ENCODE measurements around the gene RPL7A. TPM values are rescaled to one million over a fixed set of nuclear protein-coding genes. Genes with fewer than 3 reads are reported as not detected.

Gene RPL7A
- polyA plus RNA-seq, 1 donor (not counting 4 experiments of a cell fraction or from before 2014, with no cell fraction given) = 2,684 TPM

DNA sequence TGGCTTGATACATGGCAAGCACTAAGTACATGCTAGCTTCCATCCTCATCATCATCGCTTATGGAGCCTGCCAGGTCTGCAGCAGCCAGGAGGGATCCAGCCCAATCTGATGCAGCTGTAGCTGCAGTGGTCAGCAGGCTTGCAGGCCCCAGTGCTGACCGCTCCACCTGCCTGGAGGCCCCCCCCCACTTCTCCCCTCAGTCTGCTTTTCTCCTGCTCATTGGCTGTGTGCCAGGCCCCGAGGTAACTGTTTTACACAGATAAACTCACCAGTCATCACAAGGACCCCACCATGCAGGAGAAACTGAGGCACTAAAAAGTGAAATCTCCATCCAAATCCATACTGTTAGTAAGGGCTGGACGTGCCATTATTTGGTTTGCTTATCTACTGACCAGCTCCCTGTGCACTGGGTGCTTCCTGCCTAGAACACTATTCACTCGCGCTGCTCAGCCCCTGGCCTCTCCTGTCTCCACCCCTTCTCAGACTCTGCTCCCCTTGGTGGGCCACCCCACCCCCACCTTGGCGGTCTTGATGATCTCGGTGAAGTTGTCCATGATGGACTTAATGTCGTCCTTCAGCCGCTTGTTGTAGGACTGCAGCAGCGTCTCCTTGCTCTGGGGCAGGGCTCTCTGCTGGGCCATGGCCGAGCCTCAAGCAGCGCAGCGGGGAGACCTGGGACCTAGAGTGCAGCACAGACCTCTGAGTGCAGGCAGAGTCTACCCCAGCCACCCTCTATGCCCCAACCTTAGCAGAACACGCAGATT lies 1.8 kb upstream of the RPL7A start:
- H3K27me3 ChIP-seq (ENCODE audit: control insufficient read depth, extremely low read depth, insufficient read depth, low read length) = no peaks in the 10 kb centered on the region
- FAIRE-seq (no peak), DNase-seq (ENCODE audit: low read depth, low spot score) (no peak)
- dilution Hi-C loops (cut with MboI; ENCODE audit: extremely low pct_ligation_motif_present, low sequenced_read_pairs) = no loop called here
- peak overlapping the region; percentile 83 for H3K4me2 ChIP-seq (ENCODE audit: control insufficient read depth, extremely low read depth, insufficient read depth, low read depth, low read length)
- H3K9me1 ChIP-seq (ENCODE audit: control insufficient read depth, extremely low read depth, insufficient read depth, low read length) = no peaks in the 10 kb centered on the region
- H3K9ac ChIP-seq (ENCODE audit: control insufficient read depth, extremely low read depth, insufficient read depth, low read length) = peak overlapping the region; percentile 97
- peaks cover 51 to 57% of the 10 kb centered on the region in 2 experiments for H3K36me3 ChIP-seq (ENCODE audit: control insufficient read depth in 2 of 2, extremely low read depth in 1 of 2, insufficient read depth in 2 of 2, low read length in 2 of 2)
- TF ChIP-seq, protein P1, sequence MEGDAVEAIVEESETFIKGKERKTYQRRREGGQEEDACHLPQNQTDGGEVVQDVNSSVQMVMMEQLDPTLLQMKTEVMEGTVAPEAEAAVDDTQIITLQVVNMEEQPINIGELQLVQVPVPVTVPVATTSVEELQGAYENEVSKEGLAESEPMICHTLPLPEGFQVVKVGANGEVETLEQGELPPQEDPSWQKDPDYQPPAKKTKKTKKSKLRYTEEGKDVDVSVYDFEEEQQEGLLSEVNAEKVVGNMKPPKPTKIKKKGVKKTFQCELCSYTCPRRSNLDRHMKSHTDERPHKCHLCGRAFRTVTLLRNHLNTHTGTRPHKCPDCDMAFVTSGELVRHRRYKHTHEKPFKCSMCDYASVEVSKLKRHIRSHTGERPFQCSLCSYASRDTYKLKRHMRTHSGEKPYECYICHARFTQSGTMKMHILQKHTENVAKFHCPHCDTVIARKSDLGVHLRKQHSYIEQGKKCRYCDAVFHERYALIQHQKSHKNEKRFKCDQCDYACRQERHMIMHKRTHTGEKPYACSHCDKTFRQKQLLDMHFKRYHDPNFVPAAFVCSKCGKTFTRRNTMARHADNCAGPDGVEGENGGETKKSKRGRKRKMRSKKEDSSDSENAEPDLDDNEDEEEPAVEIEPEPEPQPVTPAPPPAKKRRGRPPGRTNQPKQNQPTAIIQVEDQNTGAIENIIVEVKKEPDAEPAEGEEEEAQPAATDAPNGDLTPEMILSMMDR (optimal IDR thresholded peaks at IDR 0.05 in 1 of 3, IDR thresholded peaks at IDR 0.05 in 1 of 3, conservative IDR thresholded peaks at IDR 0.05 in 1 of 3; ENCODE audit: extremely low read depth in 1 of 3, insufficient read depth in 2 of 3, low read length in 3 of 3) = no peak
- TF ChIP-seq EZH2 (IDR thresholded peaks at IDR 0.05; ENCODE audit: low read length) = no peak
- H3K4me1 ChIP-seq (ENCODE audit: control insufficient read depth, extremely low read depth, insufficient read depth, low read length) = peaks cover 19% of the 10 kb centered on the region
- peaks cover 45% of the 10 kb centered on the region for H3K79me2 ChIP-seq (ENCODE audit: control insufficient read depth, insufficient read depth, low read length)
- H3K27ac ChIP-seq (ENCODE audit: control insufficient read depth, insufficient read depth, low read length) = peak overlapping the region; percentile 97
- H4K20me1 ChIP-seq (ENCODE audit: control insufficient read depth, extremely low read depth, insufficient read depth, low read length) = peaks cover 3% of the 10 kb centered on the region
- no peak overlapping the region for H2AFZ ChIP-seq (ENCODE audit: control insufficient read depth, low read length)
- H3K9me3 ChIP-seq (ENCODE audit: control insufficient read depth, low read depth, low read length) = no peaks in the 10 kb centered on the region
- peak overlapping the region; percentile 72 to 92 (median 81) for H3K4me3 ChIP-seq (ENCODE audit: control insufficient read depth in 2 of 3, extremely low read depth in 1 of 3, insufficient read depth in 2 of 3, low read depth in 1 of 3, low read length in 3 of 3)

DNA sequence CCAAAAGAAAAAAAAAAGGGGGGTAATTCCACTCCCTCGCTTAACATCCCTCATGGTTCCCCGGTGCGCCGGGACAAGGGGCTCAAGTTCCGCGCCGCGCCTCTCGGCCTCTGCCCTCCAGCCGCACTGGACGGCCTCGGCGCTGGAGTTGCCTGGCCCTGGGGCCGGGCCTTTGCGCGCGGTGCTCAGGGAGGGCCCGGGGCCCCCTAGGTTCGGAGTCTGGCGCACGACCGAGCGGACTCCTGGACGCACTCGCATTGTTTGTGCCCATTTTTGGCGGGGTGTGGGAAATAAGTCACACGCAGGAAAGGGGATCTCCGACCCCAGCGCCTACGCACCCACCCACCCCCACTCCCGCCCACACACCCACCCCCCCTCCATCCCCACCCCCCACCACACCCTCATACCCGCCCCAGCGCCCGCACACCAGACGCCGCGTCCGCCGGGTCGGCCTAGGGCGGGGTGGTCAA lies 468 bp upstream of the RPL7A start:
- no peak for TF ChIP-seq EZH2 (IDR thresholded peaks at IDR 0.05; ENCODE audit: low read length)
- TF ChIP-seq, protein P1 (optimal IDR thresholded peaks at IDR 0.05 in 1 of 3, IDR thresholded peaks at IDR 0.05 in 1 of 3, conservative IDR thresholded peaks at IDR 0.05 in 1 of 3; ENCODE audit: extremely low read depth in 1 of 3, insufficient read depth in 2 of 3, low read length in 3 of 3) = no peak
- no peak for DNase-seq (ENCODE audit: low read depth, low spot score)
- peak overlapping the region; percentile 86 to 92 (median 92) for H3K4me3 ChIP-seq (ENCODE audit: control insufficient read depth in 2 of 3, extremely low read depth in 1 of 3, insufficient read depth in 2 of 3, low read depth in 1 of 3, low read length in 3 of 3)
- peak overlapping the region; percentile 34 for H2AFZ ChIP-seq (ENCODE audit: control insufficient read depth, low read length)
- peaks cover 19% of the 10 kb centered on the region for H3K4me1 ChIP-seq (ENCODE audit: control insufficient read depth, extremely low read depth, insufficient read depth, low read length)
- peaks cover 52 to 65% of the 10 kb centered on the region in 2 experiments for H3K36me3 ChIP-seq (ENCODE audit: control insufficient read depth in 2 of 2, extremely low read depth in 1 of 2, insufficient read depth in 2 of 2, low read length in 2 of 2)
- H3K9ac ChIP-seq (ENCODE audit: control insufficient read depth, extremely low read depth, insufficient read depth, low read length) = peak overlapping the region; percentile 97
- H3K27me3 ChIP-seq (ENCODE audit: control insufficient read depth, extremely low read depth, insufficient read depth, low read length) = no peaks in the 10 kb centered on the region
- peak overlapping the region; percentile 97 for H3K27ac ChIP-seq (ENCODE audit: control insufficient read depth, insufficient read depth, low read length)
- H4K20me1 ChIP-seq (ENCODE audit: control insufficient read depth, extremely low read depth, insufficient read depth, low read length) = peaks cover 12% of the 10 kb centered on the region
- no peaks in the 10 kb centered on the region for H3K9me1 ChIP-seq (ENCODE audit: control insufficient read depth, extremely low read depth, insufficient read depth, low read length)
- dilution Hi-C loops (cut with MboI; ENCODE audit: extremely low pct_ligation_motif_present, low sequenced_read_pairs) = no loop called here
- H3K79me2 ChIP-seq (ENCODE audit: control insufficient read depth, insufficient read depth, low read length) = peaks cover 45% of the 10 kb centered on the region
- FAIRE-seq = no peak
- H3K4me2 ChIP-seq (ENCODE audit: control insufficient read depth, extremely low read depth, insufficient read depth, low read depth, low read length) = peak overlapping the region; percentile 83
- H3K9me3 ChIP-seq (ENCODE audit: control insufficient read depth, low read depth, low read length) = no peaks in the 10 kb centered on the region
